Stomach (tissue), 4 donors: ENCODE data around the gene TRAFD1.

Source experiments
- POLR2A ChIP-seq, 4 donors: fragments of 450-650 bp; IDR thresholded peaks; one replicate each; pipeline ENCODE4 v1.6.1; 2016; ENCODE audit warnings: antibody characterized with exemption in 4 of 4, control low read depth in 2 of 4, mild to moderate bottlenecking in 1 of 4, moderate library complexity in 1 of 4
- POLR2AphosphoS5 ChIP-seq, 3 donors: sonication (generic); formaldehyde crosslinking; IDR thresholded peaks; one replicate each; pipeline ENCODE4 v1.6.1; 2016; ENCODE audit warnings: antibody characterized with exemption in 3 of 3
- TF ChIP-seq, protein P1 (sequence below), 7 experiments: fragments of 450-650 bp in 4 of 7; fragments of 200-600 bp in 3 of 7; sonication (generic) in 3 of 7; IDR thresholded peaks; one replicate each; pipeline ENCODE4 v1.5.1; 2016 to 2019; ENCODE audit warnings: antibody characterized with exemption in 7 of 7, control low read depth in 2 of 7, mild to moderate bottlenecking in 1 of 7

DNA sequence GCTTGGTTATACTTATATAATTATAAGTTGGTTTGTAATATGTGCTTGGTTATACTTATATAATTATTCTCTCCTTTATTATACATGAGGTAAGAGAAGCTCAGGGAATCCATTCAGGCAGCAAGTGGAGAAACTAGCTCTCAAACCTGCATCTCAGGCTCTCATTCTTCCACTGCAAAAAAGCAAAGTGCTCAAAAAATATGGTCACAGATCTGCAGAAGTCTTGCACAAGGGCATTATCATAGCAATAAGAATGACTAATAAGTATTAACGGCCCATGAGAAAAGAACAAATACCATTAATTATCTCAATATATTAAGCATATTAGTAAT lies 476 bp upstream of the TRAFD1 start:
- TF ChIP-seq, protein P1, sequence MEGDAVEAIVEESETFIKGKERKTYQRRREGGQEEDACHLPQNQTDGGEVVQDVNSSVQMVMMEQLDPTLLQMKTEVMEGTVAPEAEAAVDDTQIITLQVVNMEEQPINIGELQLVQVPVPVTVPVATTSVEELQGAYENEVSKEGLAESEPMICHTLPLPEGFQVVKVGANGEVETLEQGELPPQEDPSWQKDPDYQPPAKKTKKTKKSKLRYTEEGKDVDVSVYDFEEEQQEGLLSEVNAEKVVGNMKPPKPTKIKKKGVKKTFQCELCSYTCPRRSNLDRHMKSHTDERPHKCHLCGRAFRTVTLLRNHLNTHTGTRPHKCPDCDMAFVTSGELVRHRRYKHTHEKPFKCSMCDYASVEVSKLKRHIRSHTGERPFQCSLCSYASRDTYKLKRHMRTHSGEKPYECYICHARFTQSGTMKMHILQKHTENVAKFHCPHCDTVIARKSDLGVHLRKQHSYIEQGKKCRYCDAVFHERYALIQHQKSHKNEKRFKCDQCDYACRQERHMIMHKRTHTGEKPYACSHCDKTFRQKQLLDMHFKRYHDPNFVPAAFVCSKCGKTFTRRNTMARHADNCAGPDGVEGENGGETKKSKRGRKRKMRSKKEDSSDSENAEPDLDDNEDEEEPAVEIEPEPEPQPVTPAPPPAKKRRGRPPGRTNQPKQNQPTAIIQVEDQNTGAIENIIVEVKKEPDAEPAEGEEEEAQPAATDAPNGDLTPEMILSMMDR (IDR thresholded peaks at IDR 0.05), result no peak
- TF ChIP-seq POLR2A (IDR thresholded peaks at IDR 0.05) (no peak), POLR2AphosphoS5 (IDR thresholded peaks at IDR 0.05) (no peak)
